K562 (cell line): Measurements from ENCODE around the gene CREG1. TPM values are rescaled to one million over a fixed set of nuclear protein-coding genes. Genes with fewer than 3 reads are reported as not detected.

ENCODE experiments used
- ARNT ChIP-seq, 2 experiments: fragments of 450-650 bp; IDR thresholded peaks; 2 replicates each; pipeline ENCODE4 v1.6.1; 2016; ENCODE audit warnings: mild to moderate bottlenecking in 1 of 2
- BRF2 ChIP-seq: IDR thresholded peaks from 3 replicates; pipeline ENCODE4 v1.6.1; 2011; ENCODE audit warnings: borderline replicate concordance, mild to moderate bottlenecking; ENCODE audit not compliant: insufficient read length, insufficient read depth
- CC2D1A ChIP-seq: fragments of 450-650 bp; IDR thresholded peaks from 2 replicates; pipeline ENCODE4 v1.6.1; 2017; ENCODE audit warnings: mild to moderate bottlenecking
- CHD1 ChIP-seq: fragments of 200-600 bp; sonication (generic); IDR thresholded peaks from one replicate; pipeline ENCODE4 v1.6.1; 2012; ENCODE audit warnings: mild to moderate bottlenecking, moderate library complexity, low read length, inconsistent platforms
- DNMT1 ChIP-seq: fragments of 450-650 bp; IDR thresholded peaks from 2 replicates; pipeline ENCODE4 v1.6.1; 2016; ENCODE audit warnings: antibody characterized with exemption, mild to moderate bottlenecking
- HNRNPLL ChIP-seq: fragments of 200-400 bp; formaldehyde crosslinking; IDR thresholded peaks from 2 replicates; pipeline ENCODE4 v1.6.1; 2017; ENCODE audit warnings: low read length, low read depth, mild to moderate bottlenecking; ENCODE audit not compliant: poor library complexity, severe bottlenecking
- MYC ChIP-seq, 2 experiments: fragments of 250-450 bp in 1 of 2; sonication (Bioruptor Pico) in 1 of 2; IDR thresholded peaks; 2 replicates each; pipeline versions ENCODE4 v1.5.1 to v1.6.1; 2012 to 2021; ENCODE audit warnings: low read depth in 2 of 2, borderline replicate concordance in 1 of 2, improper control_type of control experiment in 1 of 2, low read length in 1 of 2, mild to moderate bottlenecking in 1 of 2, moderate library complexity in 1 of 2
- NR3C1 ChIP-seq: sonication (generic); formaldehyde crosslinking; IDR thresholded peaks from 2 replicates; pipeline ENCODE4 v1.8.1; 2022; ENCODE audit warnings: missing genetic modification reagents
- PATZ1 ChIP-seq: fragments of 250-450 bp; sonication (Bioruptor Pico); IDR thresholded peaks from 2 replicates; pipeline ENCODE4 v1.5.0; 2020; ENCODE audit warnings: mild to moderate bottlenecking, borderline replicate concordance
- ZBTB33 ChIP-seq: sonication (generic); formaldehyde crosslinking; IDR thresholded peaks from 2 replicates; pipeline ENCODE4 v1.8.1; 2023; ENCODE audit warnings: mild to moderate bottlenecking, missing genetic modification reagents
- ZNF212 ChIP-seq: fragments of 450-650 bp; formaldehyde crosslinking; IDR thresholded peaks from 2 replicates; pipeline ENCODE4 v1.4.0; 2020; ENCODE audit warnings: mild to moderate bottlenecking
- polyA plus RNA-seq, 8 experiments: library from polyadenylated mRNA; depleted of rRNA in 4 of 8; stranded (reverse) in 5 of 8; unstranded in 3 of 8; fragments of >200 nt; fragmentation: Nextera tagmentation in 2 of 8; fragmentation: Illumina TruSeq in 1 of 8; extraction: Ambion mirVana in 2 of 8; extraction: Trizol in 1 of 8; gene quantifications; 2 replicates each; pipeline versions ENCODE4 v1.2.1 to v1.2.3, GENCODE V29; 2011 to 2014; ENCODE audit warnings: inconsistent platforms in 1 of 8, missing spikeins in 1 of 8
- total RNA-seq, 7 experiments: library from RNA; depleted of rRNA in 6 of 7; stranded (reverse); fragments of >200 nt in 6 of 7; fragmentation: Illumina TruSeq in 2 of 7; extraction: Trizol in 2 of 7; gene quantifications; 2 replicates each; pipeline versions ENCODE4 v1.2.1 to v1.2.3, GENCODE V29; 2011 to 2021; ENCODE audit warnings: low replicate concordance in 1 of 7
- TF ChIP-seq, protein P1 (sequence below): sonication (generic); formaldehyde crosslinking; IDR thresholded peaks from 2 replicates; pipeline ENCODE4 v1.8.0; 2022; ENCODE audit warnings: mild to moderate bottlenecking, missing genetic modification reagents
- TF ChIP-seq, protein P2 (sequence below): sonication (generic); formaldehyde crosslinking; IDR thresholded peaks from 2 replicates; pipeline ENCODE4 v1.8.0; 2022; ENCODE audit warnings: mild to moderate bottlenecking, missing genetic modification reagents

CREG1 gene
- total and polyA plus RNA-seq, 9 of the 15 experiments (the other 6 are each of a cell fraction or from before 2014, with no cell fraction given), result 45.7 to 272 (median 161) TPM

GRCh38 chr1:167517535-167518330, 35.8 kb downstream of the CREG1 start (continued):
- TF ChIP-seq ZBTB33 (0 out of 2 replicates have a peak, but pooled peaks have one; percentile 30), HNRNPLL (no peak), PATZ1 (CRISPR knock-in tag) (no peak), MYC (IDR thresholded peaks at IDR 0.05; ENCODE audit: low read depth, low read length) (0 out of 2 replicates have a peak, but pooled peaks have one; percentile 28), MYC (CRISPR knock-in tag; IDR thresholded peaks at IDR 0.05; ENCODE audit: borderline replicate concordance, low read depth) (no peak), ARNT (IDR thresholded peaks at IDR 0.05) (peak; percentile 59 to 77; a peak in 3 of 4 replicates), DNMT1 (no peak), NR3C1 (CRISPR knock-in tag) (peak; percentile 76; the same call in 1 of the 2 replicates), ZNF212 (CRISPR knock-in tag) (no peak), CHD1 (no peak), BRF2 (no peak), CC2D1A (no peak)
- TF ChIP-seq, protein P1, sequence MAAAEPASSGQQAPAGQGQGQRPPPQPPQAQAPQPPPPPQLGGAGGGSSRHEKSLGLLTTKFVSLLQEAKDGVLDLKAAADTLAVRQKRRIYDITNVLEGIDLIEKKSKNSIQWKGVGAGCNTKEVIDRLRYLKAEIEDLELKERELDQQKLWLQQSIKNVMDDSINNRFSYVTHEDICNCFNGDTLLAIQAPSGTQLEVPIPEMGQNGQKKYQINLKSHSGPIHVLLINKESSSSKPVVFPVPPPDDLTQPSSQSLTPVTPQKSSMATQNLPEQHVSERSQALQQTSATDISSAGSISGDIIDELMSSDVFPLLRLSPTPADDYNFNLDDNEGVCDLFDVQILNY (CRISPR knock-in tag), result no peak
- TF ChIP-seq, protein P2, sequence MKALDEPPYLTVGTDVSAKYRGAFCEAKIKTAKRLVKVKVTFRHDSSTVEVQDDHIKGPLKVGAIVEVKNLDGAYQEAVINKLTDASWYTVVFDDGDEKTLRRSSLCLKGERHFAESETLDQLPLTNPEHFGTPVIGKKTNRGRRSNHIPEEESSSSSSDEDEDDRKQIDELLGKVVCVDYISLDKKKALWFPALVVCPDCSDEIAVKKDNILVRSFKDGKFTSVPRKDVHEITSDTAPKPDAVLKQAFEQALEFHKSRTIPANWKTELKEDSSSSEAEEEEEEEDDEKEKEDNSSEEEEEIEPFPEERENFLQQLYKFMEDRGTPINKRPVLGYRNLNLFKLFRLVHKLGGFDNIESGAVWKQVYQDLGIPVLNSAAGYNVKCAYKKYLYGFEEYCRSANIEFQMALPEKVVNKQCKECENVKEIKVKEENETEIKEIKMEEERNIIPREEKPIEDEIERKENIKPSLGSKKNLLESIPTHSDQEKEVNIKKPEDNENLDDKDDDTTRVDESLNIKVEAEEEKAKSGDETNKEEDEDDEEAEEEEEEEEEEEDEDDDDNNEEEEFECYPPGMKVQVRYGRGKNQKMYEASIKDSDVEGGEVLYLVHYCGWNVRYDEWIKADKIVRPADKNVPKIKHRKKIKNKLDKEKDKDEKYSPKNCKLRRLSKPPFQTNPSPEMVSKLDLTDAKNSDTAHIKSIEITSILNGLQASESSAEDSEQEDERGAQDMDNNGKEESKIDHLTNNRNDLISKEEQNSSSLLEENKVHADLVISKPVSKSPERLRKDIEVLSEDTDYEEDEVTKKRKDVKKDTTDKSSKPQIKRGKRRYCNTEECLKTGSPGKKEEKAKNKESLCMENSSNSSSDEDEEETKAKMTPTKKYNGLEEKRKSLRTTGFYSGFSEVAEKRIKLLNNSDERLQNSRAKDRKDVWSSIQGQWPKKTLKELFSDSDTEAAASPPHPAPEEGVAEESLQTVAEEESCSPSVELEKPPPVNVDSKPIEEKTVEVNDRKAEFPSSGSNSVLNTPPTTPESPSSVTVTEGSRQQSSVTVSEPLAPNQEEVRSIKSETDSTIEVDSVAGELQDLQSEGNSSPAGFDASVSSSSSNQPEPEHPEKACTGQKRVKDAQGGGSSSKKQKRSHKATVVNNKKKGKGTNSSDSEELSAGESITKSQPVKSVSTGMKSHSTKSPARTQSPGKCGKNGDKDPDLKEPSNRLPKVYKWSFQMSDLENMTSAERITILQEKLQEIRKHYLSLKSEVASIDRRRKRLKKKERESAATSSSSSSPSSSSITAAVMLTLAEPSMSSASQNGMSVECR (CRISPR knock-in tag), result peak; percentile 60; the same call in 1 of the 2 replicates
